Measurements from ENCODE around the gene HNRNPA1L2.

DNA sequence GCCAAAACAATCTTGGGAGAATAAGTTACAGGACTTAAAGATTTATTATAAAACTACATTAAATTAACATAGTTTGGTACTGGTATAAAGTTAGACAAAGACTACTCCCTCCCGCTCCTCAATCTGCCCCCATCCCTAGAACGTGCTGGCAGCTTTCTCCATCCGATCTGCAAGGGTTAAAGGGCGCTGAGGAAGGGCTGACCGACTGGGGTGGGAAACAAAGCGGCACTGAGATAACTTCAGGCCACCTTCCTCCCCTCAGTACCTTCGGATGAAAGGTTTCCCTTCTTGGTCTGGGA lies 9.6 kb downstream of the HNRNPA1L2 start:
- TF ChIP-seq EP300 (IDR thresholded peaks at IDR 0.05) (no peak), POLR2A (IDR thresholded peaks at IDR 0.05) (no peak)
- TF ChIP-seq, protein P1, sequence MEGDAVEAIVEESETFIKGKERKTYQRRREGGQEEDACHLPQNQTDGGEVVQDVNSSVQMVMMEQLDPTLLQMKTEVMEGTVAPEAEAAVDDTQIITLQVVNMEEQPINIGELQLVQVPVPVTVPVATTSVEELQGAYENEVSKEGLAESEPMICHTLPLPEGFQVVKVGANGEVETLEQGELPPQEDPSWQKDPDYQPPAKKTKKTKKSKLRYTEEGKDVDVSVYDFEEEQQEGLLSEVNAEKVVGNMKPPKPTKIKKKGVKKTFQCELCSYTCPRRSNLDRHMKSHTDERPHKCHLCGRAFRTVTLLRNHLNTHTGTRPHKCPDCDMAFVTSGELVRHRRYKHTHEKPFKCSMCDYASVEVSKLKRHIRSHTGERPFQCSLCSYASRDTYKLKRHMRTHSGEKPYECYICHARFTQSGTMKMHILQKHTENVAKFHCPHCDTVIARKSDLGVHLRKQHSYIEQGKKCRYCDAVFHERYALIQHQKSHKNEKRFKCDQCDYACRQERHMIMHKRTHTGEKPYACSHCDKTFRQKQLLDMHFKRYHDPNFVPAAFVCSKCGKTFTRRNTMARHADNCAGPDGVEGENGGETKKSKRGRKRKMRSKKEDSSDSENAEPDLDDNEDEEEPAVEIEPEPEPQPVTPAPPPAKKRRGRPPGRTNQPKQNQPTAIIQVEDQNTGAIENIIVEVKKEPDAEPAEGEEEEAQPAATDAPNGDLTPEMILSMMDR (IDR thresholded peaks at IDR 0.05), result no peak
